B cell (primary cell): Measurements from ENCODE around the gene FMNL2. TPM values are rescaled to one million over a fixed set of nuclear protein-coding genes. Genes with fewer than 3 reads are reported as not detected.

ENCODE experiments used
- ATAC-seq: fragments of 200-7000 bp; cut with Tn5 transposase; one replicate; pipeline ENCODE4 v1.10.0; 2021; ENCODE audit warnings: low read depth, mild to moderate bottlenecking, moderate number of reproducible peaks, moderate library complexity
- CTCF ChIA-PET: fragments of 350-600 bp; sonication (Branson Sonifier 250); formaldehyde crosslinking; loops from one replicate; lab custom pipeline; 2021; ENCODE audit warnings: antibody characterized with exemption, inconsistent platforms; lab: Charles Lee
- POLR2A ChIA-PET: fragments of 350-600 bp; sonication (Branson Sonifier 250); formaldehyde crosslinking; loops from one replicate; lab custom pipeline; 2021; ENCODE audit warnings: antibody characterized with exemption; lab: Charles Lee
- DNase-seq: peaks from one replicate; pipeline ENCODE4 v3.0.0; 2013
- H2AFZ ChIP-seq: 2 replicates; pipeline ENCODE4 v1.6.1; 2012; ENCODE audit warnings: mild to moderate bottlenecking, low read depth, low read length; ENCODE audit not compliant: insufficient read depth, poor library complexity, severe bottlenecking
- H3K27ac ChIP-seq, 2 donors: 1 replicate in 1 of 2; 2 replicates in 1 of 2; pipeline ENCODE4 v1.5.1; 2012 to 2013; ENCODE audit warnings: low read length in 2 of 2, mild to moderate bottlenecking in 2 of 2, moderate library complexity in 1 of 2
- H3K27me3 ChIP-seq, 4 experiments: fragments of 200-600 bp in 1 of 4; sonication (generic) in 1 of 4; replicated peaks in 1 of 4; 1 replicate in 2 of 4; 2 replicates in 2 of 4; pipeline versions ENCODE4 v1.6.1 to v1.7.0; 2013 to 2016; ENCODE audit warnings: low read length in 3 of 4, mild to moderate bottlenecking in 2 of 4, mixed read lengths in 1 of 4, moderate library complexity in 1 of 4; ENCODE audit not compliant: insufficient read depth in 4 of 4, control insufficient read depth in 3 of 4; ENCODE audit errors: control extremely low read depth in 1 of 4
- H3K36me3 ChIP-seq, 2 experiments: replicated peaks in 1 of 2; 1 replicate in 1 of 2; 2 replicates in 1 of 2; pipeline versions ENCODE4 v1.6.1 to v1.7.1; 2013; ENCODE audit warnings: low read length in 1 of 2; ENCODE audit not compliant: insufficient read depth in 2 of 2, control insufficient read depth in 1 of 2; ENCODE audit errors: control extremely low read depth in 1 of 2, extremely low read depth in 1 of 2
- H3K4me1 ChIP-seq, 2 donors: fragments of 200-600 bp in 1 of 2; sonication (generic) in 1 of 2; 1 replicate in 1 of 2; 2 replicates in 1 of 2; pipeline versions ENCODE4 v1.5.1 to v1.6.1; 2013 to 2017; ENCODE audit warnings: low read length in 2 of 2; ENCODE audit not compliant: control insufficient read depth in 2 of 2, insufficient read depth in 2 of 2
- H3K4me2 ChIP-seq: replicated peaks from 2 replicates; pipeline ENCODE3; 2012; ENCODE audit warnings: mild to moderate bottlenecking, low read depth, low read length; ENCODE audit not compliant: poor library complexity, severe bottlenecking
- H3K4me3 ChIP-seq, 5 experiments: fragments of 200-600 bp in 1 of 5; sonication (generic) in 1 of 5; 1 replicate in 3 of 5; 2 replicates in 2 of 5; pipeline versions ENCODE4 v1.5.1 to v1.7.0; 2011 to 2016; ENCODE audit warnings: low read length in 4 of 5, mild to moderate bottlenecking in 4 of 5, low read depth in 2 of 5, control low read depth in 1 of 5, moderate library complexity in 1 of 5; ENCODE audit not compliant: insufficient read depth in 1 of 5; ENCODE audit errors: control extremely low read depth in 1 of 5, extremely low read depth in 1 of 5
- H3K79me2 ChIP-seq: fragments of 200-600 bp; sonication (generic); one replicate; pipeline ENCODE4 v1.6.0; 2016; ENCODE audit warnings: low read length; ENCODE audit not compliant: control insufficient read depth, insufficient read depth
- H3K9ac ChIP-seq: fragments of 200-600 bp; sonication (generic); 2 replicates; pipeline ENCODE4 v1.6.1; 2017; ENCODE audit warnings: mild to moderate bottlenecking, low read length, moderate library complexity
- H3K9me3 ChIP-seq, 3 donors: one replicate each; pipeline versions ENCODE4 v1.6.1 to v1.7.1; 2013; ENCODE audit warnings: low read length in 2 of 3; ENCODE audit not compliant: control insufficient read depth in 2 of 3, insufficient read depth in 1 of 3; ENCODE audit errors: control extremely low read depth in 1 of 3
- H4K20me1 ChIP-seq: 2 replicates; pipeline ENCODE4 v1.6.0; 2012; ENCODE audit warnings: mild to moderate bottlenecking, low read length; ENCODE audit not compliant: insufficient read depth, control insufficient read depth, poor library complexity, severe bottlenecking
- H3K27ac Mint-ChIP-seq: one replicate; pipeline ENCODE4 v1.8.0; 2021; ENCODE audit warnings: mixed read lengths
- H3K27me3 Mint-ChIP-seq: one replicate; pipeline ENCODE4 v1.8.0; 2021; ENCODE audit warnings: mixed read lengths
- H3K4me1 Mint-ChIP-seq: one replicate; pipeline ENCODE4 v1.8.0; 2021; ENCODE audit warnings: mixed read lengths
- H3K4me3 Mint-ChIP-seq: one replicate; pipeline ENCODE4 v1.8.0; 2021; ENCODE audit warnings: mixed read lengths
- H3K9me3 Mint-ChIP-seq: one replicate; pipeline ENCODE4 v1.8.0; 2022; ENCODE audit warnings: mixed read lengths; ENCODE audit not compliant: insufficient read depth
- CTCF ChIP-seq: fragments of 200-600 bp; IDR thresholded peaks from one replicate; pipeline ENCODE4 v1.8.0; 2022; ENCODE audit warnings: antibody characterized with exemption, mild to moderate bottlenecking
- EZH2 ChIP-seq: IDR thresholded peaks from 2 replicates; pipeline ENCODE4 v1.6.1; 2012; ENCODE audit warnings: borderline replicate concordance, low read depth, mild to moderate bottlenecking, moderate library complexity, low read length; ENCODE audit not compliant: insufficient read depth, poor library complexity, severe bottlenecking
- WGBS: methylation state at CpG from one replicate; pipeline ENCODE4 v1.1.5; 2013; ENCODE audit warnings: missing lambda C conversion rate; ENCODE audit not compliant: insufficient coverage; 5-methylcytosine and 5-hydroxymethylcytosine counted together
- intact Hi-C: fragments of 100-400 bp; cut with micrococcal nuclease; formaldehyde crosslinking; loops from one replicate; pipeline ENCODE4 v1.10.0; 2022
- polyA minus RNA-seq: library from RNA; depleted of rRNA, polyadenylated mRNA; stranded (reverse); fragments of >200 nt; gene quantifications from 2 replicates; pipeline ENCODE4 v1.2.3, GENCODE V29; 2012
- polyA plus RNA-seq: library from polyadenylated mRNA; depleted of rRNA; stranded (reverse); fragments of >200 nt; gene quantifications from 2 replicates; pipeline ENCODE4 v1.2.3, GENCODE V29; 2012
- total RNA-seq, 2 donors: library from RNA; stranded (reverse); fragments of 120-200 nt in 1 of 2; gene quantifications; 1 replicate in 1 of 2; 2 replicates in 1 of 2; pipeline versions ENCODE4 v1.2.3 to v1.2.4, GENCODE V29; 2013 to 2022

The FMNL2 gene
- 8.4 and 8.8 TPM in 2 replicates for total RNA-seq
- total RNA-seq (2013), result 1.9 TPM
- 0.55 and 0.73 TPM in 2 replicates for polyA plus RNA-seq
- polyA minus RNA-seq, result 0.78 and 1.0 TPM in 2 replicates

GRCh38 chr2:152335016-152335725 lies at the start of gene FMNL2:
FMNL2 (plus strand) TSS chr2:152335174.
- H3K4me2 ChIP-seq, result peak within 1 kb of the TSS; percentile 98
- ChIA-PET CTCF (interaction anchor here (0.5 to 2.5 kb wide), 3 partner anchors 149 to 300 kb away, joined by 3 to 9 read pairs (median 4); no protein-coding TSS in a partner anchor), POLR2A (interaction anchor here (0.7 to 1.0 kb wide), 3 partner anchors 16 to 159 kb away, joined by 3 to 4 read pairs (median 3); partner anchors contain the start of gene STAM2)
- peak within 1 kb of the TSS; percentile 93 for H3K4me3 Mint-ChIP-seq
- H3K4me1 Mint-ChIP-seq, result peaks cover 17% of the 10 kb centered on the region
- H3K27me3 ChIP-seq, result peaks cover 0 to 16% (median 5%) of the 10 kb centered on the region in 4 experiments
- WGBS, result under 1% methylated on average over 85 of the region's 85 CpGs
- H3K27ac ChIP-seq, result no peak within 1 kb of the TSS
- H3K27ac Mint-ChIP-seq, result peak within 1 kb of the TSS; percentile 79
- H3K9me3 Mint-ChIP-seq, result no peaks in the 10 kb centered on the region
- no peaks in the 10 kb centered on the region for H3K36me3 ChIP-seq
- H3K27me3 Mint-ChIP-seq, result peaks cover 13% of the 10 kb centered on the region
- intact Hi-C loops, result loop anchor here (1.0 to 10.0 kb wide), 3 partner anchors 132 to 380 kb away; partner anchors contain the start of genes ARL6IP6, PRPF40A and STAM2
- no peaks in the 10 kb centered on the region for H3K79me2 ChIP-seq
- H4K20me1 ChIP-seq, result no peaks in the 10 kb centered on the region
- DNase-seq (peak; percentile 75), ATAC-seq (peak; percentile 88)
- no peak for TF ChIP-seq EZH2
- no peak for TF ChIP-seq CTCF
- H2AFZ ChIP-seq, result peak within 1 kb of the TSS; percentile 78
- peak within 1 kb of the TSS; percentile 78 for H3K9ac ChIP-seq
- H3K4me1 ChIP-seq, result peaks cover 10 to 12% of the 10 kb centered on the region in 2 donors
- no peaks in the 10 kb centered on the region for H3K9me3 ChIP-seq
- H3K4me3 ChIP-seq, result peak within 1 kb of the TSS; percentile 51 to 78 (median 64)

- TF ChIP-seq CTCF (no peak), EZH2 (no peak)
- Histone ChIP-seq H3K4me1 (no peaks in the 10 kb centered on the region), H3K9ac (no peak overlapping the region), H3K9me3 (no peaks in the 10 kb centered on the region), H3K36me3 (no peaks in the 10 kb centered on the region), H3K4me3 (no peak overlapping the region), H2AFZ (no peak overlapping the region), H3K4me2 (no peak overlapping the region), H3K27ac (no peak overlapping the region), H3K27me3 (peaks cover 0 to 5% (median 0%) of the 10 kb centered on the region in 4 experiments), H4K20me1 (no peaks in the 10 kb centered on the region), H3K79me2 (no peaks in the 10 kb centered on the region)
- ChIA-PET POLR2A (no interaction called here), CTCF (no interaction called here)
- Mint-ChIP-seq H3K9me3 (no peaks in the 10 kb centered on the region), H3K27me3 (no peaks in the 10 kb centered on the region), H3K27ac (no peak overlapping the region), H3K4me1 (no peaks in the 10 kb centered on the region), H3K4me3 (no peak overlapping the region)
- no peak for DNase-seq
- no peak for ATAC-seq
- intact Hi-C loops, result no loop called here
Observed at GRCh38 chr2:152292991-152293390, 42.0 kb upstream of the FMNL2 start.
